Hippocampal formation (tissue), 2 donors: ENCODE measurements around the gene TCF3.

Experiments
- DNase-seq, 2 donors: peaks; one replicate each; lab custom pipeline; 2025; lab: John Stamatoyannopoulos, UW

The TCF3 gene

DNA sequence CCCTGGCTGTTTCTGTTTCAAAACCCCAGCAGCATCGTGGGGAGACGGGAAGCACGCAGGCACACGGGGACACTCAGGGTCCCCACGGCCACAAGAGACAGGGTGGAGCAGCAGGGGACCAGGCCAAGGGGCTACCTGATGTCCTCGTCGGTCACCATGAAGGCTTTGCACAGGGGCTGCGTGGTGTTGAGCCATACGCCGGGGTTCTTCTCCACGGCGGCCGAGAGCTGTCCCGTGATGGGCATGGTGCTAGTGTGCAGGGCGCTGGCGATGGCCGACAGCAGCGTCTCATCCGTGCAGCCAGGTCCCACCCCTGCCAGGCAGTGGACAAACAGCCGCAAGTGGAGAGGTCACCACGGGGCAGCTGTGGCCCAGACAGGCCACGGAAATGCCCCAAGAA, 71.5 kb downstream of the TCF3 start:
- DNase-seq, result no peak

DNA sequence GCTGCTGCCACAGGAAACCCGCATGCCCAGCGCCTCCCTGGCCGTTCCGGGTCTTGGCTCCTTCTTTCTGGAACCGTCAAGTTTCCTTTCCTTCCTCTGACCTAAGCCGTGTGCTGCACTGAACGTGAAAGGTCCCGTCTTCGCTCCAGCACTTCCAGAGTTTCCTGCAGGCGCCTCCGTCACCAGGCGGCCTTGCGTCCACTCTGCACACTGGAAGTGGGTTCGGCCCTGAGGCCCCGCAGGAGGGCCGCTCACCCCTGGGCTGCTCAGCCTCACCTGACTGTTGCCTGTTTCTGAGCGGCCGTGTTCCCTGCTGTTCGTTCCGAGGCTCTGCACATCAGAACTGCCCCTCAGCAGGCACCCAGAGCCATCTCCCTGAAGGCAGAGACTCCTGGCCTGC, 72.0 kb downstream of the TCF3 start:
- no peak for DNase-seq

DNA sequence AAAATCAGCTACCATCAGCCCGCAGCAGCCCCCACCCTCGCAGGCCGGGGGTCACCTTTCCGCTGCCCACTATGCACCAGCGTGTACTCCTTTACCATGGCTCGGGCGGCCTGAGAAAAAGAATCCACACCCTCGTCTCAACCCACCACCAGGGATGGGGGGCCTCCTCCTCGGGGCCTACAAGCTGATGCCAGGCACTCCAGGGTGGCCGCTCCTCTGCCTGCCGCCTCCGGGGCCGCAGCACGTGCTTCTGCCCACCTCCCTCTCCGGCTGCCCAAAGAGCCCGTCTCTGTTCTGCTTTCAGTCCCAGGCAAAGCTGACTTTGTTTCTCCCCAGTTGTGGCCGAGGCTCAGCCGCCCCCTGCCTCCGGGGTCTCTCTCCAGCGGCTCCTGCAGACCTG, 73.2 kb downstream of the TCF3 start:
- no peak for DNase-seq

DNA sequence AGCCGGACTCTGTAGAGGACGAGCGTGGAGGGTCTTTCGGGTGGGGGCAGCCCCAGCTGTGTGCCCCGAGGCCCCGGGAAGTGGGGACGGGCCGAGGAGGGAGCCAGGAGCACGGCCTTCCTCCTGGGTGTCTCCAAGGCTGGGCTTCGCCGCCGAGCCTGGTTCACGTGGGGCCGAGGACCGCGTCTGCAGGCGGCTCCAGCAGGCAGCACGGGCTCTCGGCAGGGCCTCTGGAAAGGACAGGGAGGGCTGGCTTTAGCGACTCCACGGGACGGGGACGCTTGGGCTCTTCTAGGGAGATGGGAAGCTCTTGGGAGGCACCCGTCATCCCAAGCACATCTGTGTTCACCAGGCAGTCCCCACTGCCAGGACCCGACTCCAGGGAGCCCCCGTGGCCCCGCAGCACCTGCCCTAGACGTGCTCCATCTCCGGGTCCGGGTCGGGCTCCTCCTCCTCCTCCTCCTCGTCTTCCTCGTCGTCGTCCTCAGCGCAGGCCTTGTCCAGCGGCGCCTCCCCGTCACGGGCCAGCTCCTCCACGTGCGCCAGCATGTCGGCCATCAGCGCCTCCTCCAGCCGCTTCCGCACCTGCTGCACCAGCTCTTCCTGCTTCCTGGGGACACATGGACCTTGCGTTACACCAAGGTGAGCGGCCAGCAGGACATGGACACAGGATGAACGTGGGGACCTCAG, 74.3 kb downstream of the TCF3 start:
- DNase-seq, result no peak

DNA sequence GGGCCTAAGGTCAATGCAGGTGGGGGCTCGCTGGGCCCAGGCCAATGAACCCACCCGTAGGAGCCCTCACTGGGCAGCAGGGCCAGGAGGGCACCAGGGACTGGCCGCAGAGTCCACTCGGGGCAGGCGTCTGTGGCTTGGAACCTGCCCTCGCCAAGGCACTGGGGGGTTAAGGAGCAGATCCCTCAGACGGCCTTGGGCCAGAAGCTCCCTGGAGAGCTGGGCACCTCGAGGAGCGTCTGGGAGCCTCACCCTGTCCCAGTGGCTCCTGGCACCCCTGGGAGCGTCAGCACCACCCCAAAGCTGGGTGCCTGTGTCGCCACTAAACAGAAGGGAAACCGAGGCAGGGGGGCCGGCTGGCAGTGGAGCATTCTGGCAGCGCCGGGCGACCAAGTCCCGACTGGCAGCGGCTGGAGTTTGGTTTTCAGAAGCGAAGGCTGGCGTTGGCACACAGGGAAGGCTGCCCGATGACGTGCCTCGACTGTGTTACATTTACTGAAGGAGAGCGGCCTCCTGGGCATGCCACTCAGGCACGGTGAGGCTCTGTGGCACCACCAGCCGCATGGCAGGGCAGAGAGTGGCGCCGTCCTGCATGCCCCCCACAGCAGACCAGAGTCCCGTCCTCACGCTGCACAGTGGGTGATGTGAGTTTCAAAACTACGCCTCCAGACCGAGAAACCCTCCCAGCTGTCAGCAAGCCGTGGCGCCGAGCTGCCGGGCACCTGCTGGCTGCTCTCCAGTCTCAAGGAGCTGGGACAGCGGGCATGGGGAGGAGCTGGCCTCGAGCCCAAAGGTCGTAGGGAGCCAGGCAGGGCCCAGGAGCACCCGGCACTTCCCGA, 75.1 kb downstream of the TCF3 start:
- no peak for DNase-seq

DNA sequence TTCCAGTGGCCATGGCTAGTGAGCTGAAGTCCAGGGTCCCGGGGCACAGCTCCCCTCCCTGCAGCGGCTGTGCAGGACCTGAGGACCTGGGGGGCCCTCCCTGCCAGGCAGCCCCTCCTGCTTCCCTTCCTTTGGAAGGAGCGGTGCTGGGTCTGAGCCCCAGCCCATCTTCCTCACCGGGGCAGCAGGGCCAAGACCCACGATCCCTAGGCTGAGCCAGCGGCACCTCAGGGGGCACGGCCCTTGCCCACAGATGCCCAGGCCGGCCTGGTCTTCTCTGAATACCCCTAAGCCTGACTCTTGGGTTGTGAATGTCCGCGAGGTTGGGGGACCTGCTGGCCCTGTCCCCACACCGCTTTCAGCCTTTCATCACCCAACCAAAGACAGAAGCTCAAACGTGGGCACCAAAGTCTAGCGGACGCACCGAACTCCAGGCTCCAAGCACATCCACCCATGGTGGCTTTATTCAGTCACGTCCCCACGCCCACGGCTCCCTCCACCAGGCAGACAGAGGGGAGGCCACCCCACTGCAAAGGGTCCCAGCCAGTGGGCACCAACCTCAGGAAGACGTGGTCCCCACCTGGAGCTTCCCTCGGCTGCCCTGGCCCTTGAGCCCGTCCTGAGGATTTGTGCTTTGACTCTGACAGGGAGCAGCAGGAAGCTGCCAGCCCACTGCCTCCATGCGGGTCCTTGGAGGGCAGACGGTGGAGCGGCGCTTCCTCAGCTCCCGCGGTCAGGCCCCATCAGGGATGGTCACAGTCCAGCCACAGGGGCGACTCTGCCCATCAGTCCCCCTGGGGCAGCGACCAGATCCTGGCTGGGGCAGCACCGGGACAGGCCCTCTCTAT, 75.9 kb downstream of the TCF3 start:
- DNase-seq, result no peak

DNA sequence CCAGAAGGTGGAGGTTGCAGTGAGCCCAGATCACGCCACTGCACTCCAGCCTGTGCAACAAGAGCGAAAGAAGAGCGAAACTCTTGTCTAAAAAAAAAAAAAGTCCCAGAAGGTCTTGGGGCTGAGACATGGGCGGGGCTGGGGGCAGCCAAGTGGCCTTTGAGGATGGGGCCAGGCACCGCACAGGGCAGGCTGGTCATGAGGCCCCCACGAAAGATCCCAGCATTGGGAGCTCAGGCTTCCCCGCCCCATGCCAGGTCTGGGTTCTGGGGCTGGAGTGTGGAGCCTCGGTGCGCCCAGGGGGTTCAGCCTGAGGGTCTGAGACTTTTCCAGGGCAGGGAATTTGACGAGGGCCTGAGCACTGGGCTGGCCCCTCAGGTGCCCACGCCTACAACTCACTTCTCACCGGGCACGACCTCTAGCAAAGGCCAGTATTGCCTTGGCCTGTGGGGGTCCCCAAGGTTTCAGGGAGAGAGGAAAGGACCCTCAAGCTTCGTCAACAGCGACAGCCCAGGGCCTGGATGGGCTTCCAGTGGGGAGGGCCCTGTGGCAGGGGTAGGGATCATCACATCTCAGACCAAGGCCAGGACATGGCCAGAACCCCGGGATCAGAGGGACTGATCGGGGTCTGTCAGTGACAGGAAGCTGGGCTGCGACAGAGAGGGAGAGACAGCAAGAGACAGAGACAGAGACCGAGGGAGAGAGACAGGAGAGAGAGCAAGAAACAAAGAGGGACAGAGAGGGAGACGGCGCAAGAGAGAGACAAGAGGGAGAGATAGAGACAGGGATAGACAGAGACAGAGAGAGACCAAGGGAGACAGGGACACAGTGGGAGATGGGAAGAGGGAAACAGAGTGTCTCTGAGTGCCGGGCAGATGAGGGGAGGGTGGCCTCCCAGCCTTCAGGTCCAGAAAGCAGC, 76.8 kb downstream of the TCF3 start:
- no peak for DNase-seq

DNA sequence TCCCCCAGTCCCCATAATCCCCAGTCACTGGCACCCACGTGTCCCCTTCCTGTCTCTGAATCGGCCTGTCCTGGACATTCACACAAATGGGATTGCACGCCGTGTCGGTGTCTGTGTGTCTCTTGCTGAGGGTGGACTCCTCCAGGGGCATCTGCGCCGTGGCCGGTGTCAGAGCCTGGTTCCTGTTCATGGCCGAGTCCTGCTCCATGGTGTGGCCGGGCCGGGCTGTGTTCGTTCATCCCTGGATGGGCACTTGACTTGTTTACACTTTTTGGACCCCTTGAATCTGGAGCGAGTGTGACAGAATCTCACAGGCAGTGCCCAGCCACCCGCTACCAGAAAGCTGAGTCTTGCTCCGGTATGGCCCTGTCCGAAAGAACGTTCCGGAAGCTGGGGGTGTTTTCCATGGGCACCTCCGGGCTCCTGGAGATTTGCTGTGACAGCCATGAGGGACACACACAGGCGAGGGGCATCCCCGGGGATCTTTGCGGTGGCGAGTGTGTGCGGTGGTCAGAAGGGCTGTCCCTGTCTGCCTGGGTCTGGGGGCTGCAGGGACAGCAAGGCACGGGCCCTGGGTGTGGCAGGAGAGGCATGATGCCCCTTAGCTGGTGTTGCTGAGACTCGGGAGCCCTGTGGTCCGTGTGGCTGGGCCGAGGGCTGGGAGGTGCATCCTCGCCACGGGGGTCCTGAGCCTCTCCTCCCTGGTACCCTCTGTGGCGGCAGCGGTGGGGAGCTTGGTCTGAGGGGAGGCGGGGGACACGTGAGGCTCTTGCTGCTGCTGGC, 77.9 kb downstream of the TCF3 start:
- no peak for DNase-seq

DNA sequence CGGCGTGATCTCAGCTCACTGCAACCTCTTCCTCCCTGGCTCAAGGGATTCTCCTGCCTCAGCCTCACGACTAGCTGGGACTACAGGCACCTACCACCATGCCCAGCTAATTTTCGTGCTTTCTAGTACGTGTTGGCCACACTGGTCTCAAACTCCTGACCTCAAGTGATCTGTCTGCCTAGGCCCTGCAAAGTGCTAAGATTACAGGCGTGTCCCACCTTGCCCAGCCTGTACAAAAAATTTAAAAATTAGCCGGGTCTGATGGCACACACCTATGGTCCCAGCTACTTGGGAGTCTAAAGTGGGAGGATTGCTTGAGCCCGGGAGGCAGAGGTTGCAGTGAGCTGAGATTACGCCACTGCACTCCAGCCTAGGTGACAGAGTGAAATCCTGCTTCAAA, 79.6 kb downstream of the TCF3 start:
- no peak for DNase-seq

DNA sequence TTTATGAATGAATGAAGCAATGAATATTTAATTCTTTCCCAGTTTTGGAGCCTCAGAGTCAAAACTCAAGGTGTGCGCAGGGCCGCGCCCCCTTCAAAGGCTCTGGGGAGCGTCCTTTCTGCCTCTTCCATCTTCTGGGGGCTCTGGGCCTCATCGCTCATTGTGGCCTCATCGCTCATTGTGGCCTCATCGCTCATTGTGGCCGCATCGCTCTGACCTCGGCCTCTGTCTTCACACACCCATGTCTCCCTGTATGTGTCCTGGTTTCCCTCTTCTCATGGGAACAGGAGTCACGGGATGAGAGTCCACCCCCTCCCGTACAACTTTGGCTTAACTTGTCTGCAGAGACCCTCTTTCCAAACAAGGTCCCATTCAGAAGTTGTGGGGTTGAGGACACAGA, 81.1 kb downstream of the TCF3 start:
- DNase-seq, result no peak

DNA sequence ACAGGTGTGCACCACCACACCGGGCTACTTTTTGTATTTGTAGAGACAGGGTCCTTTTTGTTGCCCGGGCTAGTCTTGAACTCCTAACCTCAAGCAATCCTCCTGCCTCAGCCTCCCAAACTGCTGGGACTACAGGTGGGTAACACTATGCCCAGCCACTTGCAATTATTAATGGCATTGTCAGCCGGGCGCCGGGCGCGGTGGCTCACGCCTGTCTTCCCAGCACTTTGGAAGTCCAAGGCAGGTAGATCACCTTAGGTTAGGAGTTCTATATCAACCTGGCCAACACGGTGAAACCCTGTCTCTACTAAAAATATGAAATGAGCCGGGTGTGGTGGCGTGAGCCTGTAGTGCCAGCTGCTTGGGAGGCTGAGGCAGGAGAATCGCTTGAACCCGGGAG, 81.6 kb downstream of the TCF3 start:
- DNase-seq, result no peak

DNA sequence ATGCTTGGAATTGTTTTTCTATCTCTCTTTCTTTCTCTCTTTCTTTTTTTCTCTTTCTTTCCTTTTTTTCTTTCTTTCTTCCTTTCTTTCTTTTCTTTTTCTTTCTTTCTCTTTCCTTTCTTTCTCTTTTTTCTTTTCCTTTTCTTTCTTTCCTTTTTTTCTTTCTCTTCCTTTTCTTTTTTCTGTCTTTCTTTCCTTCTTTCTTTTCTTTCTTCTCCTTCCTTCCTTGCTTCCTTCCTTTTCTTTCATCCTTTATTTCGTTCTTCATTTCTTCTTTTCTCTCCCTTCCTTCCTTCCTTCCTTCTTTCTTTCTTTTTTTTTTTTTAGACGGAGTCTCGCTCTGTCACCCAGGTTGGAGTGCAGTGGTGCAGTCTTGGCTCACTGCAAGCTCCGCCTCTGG, 82.4 kb downstream of the TCF3 start:
- no peak for DNase-seq

DNA sequence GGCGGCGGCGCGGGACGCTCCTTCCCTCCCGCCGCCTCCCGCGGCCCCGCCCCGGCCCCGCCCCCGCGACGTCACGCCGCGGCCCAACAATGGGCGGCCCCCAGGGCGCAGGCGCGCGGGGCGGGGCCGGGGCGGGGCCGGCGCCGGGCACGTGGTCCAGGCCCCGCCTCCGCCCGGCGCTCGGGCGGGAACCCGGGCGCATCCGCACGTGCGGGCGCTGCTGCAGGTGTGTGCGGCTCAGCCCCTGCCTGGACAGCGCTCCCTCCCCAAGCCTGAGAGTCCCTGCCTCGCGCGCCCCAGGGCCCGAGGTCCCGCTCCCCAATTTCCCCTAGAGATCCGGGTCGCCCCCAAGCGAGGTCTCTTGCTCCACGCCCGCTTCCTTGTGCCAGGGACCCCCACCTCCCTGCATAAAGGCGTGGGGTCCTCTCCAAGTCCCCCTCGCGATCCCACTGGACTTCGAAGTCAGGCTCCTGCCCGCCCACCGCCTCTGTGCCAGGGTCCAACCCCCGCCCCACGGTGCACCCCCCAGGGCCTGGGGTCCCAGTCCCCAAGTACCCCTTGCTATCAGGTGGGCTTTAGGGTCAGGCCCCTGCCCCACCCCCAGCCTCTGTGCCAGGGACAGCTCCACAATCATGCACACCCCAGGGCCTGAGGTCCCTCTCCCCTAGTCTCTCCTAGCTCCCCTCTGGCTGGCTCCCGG, 83.9 kb downstream of the TCF3 start, which contains the start of gene MEX3D:
Gene MEX3D, minus strand, starts transcription at position 6 of the 700 bp plus-strand sequence. CDS start 267 bp downstream, outside the sequence.
- DNase-seq, result peak; percentile 7 to 37

DNA sequence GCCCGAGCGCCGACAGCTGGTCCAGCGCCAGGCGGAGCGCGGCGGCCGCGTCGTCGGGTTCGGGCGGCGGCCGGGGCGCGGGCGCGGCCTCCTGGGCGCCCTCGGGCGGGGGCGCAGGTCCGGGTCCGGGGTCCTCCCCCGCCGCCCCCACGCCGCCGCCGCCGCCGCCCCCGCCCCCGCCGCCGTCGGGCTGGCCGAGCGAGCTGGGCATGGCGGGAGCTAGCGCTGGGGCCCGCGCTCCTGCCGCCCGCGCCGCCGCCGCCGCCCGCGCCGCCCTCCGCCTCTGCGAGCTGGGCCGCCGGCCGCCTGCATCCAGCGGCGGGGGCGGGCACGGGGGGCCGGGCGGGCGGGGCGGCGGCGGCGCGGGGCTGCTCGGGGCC, 84.6 kb downstream of the TCF3 start:
- no peak for DNase-seq

DNA sequence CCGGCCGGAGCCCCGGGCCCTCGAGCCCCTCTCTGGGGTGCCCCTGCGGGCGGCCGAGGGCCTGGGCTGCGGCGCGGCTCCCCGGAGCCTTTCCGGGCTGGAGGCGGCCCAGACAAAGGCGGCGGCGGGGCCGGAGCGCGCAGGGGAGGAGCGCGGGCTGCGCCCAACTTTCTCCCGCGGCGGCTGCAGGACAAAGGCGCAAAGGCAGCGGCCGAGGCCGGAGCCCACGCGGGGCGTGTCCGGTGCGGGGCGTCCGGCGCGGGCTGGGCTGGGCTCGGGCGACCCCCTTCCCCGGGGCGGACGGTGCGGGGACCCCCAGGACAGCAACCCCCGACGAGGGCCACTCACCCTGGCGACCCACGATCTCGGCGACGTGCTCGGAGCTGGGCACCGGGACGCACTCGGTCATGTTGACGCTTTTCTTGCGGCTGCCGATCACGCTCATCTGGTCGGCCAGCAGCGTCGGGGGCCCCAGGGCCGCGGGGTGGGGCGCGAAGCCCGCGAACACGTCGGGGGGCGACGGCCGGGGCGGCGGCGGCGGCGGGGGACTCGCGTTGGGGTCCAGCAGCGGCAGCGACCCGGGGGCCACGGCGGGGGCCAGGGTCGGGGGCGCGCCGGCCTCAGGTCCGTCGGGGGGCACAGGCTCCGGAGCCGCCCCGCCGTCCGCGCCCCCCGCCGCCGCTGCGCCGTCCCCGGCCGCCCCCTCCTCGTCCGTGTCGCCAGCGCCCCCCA, 85.1 kb downstream of the TCF3 start:
- DNase-seq, result no peak

DNA sequence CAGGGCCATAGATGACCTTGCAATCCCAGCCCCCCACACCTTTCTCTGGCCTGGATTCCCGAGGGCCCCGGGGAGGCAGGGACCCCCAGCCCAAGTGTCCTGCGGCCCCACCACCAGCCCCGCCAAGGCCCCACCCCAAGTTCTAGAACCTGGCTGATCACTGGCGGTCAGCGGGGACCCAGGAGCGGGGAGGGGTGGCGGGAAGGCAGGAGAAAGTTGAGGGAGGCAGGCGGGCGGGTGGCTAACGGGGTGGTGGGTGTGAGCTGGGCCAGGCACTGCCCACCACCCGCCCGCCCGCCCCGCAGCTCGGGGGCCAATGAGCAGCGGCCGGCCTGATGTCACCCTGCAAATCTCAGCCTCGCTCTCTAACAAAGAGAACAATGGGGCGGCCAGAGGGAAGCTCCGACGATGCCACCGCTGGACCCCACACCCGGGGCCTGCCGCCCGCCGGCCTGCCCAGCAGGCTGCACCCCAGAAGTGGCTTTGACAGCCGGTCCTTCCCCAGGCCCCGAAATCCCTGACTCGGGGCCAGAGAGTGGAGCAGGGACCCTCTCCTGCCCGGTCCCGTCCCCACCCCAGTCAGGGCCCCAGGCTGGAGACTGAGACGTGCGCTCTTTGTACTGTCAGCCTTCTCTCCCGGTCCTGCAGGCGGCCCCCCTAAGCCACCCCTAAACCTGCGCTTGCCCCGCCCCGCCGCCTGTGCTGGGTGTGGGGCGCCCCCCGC, 85.9 kb downstream of the TCF3 start:
- DNase-seq, result peak; percentile 86 to 93

DNA sequence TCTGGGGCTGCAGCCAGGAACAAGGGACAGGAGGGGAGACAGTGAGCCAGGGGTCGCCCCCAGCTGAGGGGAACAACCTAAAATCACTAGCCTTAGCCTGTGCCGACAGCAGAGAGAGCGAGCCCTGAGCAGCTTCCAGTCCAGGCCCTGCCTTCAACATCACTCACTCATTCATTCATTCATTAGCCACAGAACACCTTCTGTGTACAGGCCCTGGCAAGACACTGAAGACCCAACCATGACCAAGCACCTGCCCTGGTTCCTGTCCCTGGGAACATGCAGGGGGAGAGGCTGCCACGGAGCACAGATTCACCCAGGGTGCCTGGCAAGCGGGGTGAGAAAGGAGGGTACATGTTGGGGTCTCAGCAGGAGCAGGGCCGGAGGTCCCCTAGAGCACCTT, 89.2 kb downstream of the TCF3 start:
- DNase-seq, result no peak

DNA sequence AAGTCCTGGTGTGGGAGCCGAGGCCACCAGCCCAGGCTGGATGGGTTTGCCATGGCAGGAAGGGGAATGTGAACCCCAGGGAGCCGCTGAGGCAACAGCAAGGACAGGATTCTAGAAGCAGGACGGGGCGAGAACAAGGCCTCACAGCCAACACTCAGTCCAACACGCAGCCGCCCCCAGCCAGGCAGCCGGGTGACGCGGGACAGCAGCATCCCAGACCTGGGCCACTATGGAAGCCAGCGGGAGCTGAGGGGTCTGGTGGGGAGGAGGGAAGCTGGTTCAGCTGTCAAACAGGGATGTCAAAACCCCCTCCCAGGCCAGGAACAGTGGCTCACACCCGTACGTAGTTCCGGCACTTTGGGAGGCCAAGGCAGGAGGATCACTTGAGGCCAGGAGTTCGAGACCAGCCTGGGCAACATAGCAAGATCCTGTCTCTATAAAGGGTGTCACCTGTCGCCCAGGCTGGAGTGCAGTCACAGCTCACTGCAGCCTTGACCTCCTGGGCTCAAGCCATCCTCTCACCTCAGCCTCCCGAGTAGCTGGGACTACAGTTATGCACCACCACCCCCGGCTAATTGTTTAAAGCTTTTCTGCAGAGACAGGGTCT, 91.1 kb downstream of the TCF3 start:
- DNase-seq, result no peak
